PC-9 (cell line): ENCODE measurements around the gene ATP4A.

Experiments used
- CTCF ChIP-seq: fragments of 200-600 bp; sonication (generic); conservative IDR thresholded peaks from 2 replicates; pipeline ENCODE4 v1.6.1; 2017; ENCODE audit warnings: mixed run types, antibody characterized with exemption, mild to moderate bottlenecking, moderate library complexity
- EZH2 ChIP-seq: fragments of 200-600 bp; sonication (generic); IDR thresholded peaks from 2 replicates; pipeline ENCODE4 v1.8.0; 2017; ENCODE audit warnings: antibody characterized with exemption, low read depth

- no peak for TF ChIP-seq CTCF
- no peak for TF ChIP-seq EZH2
These were observed 62.8 kb downstream of the ATP4A start for GRCh38 chr19:35500611-35501010.
